Pancreas (tissue), 10 donors: ENCODE measurements around the gene DMD. TPM values are rescaled to one million over a fixed set of nuclear protein-coding genes. Genes with fewer than 3 reads are reported as not detected.

Experiments used
- ATAC-seq, 4 donors: fragments of 200-7000 bp; cut with Tn5 transposase; one replicate each; pipeline versions ENCODE4 v1.8.0 to v1.9.1; 2020; ENCODE audit warnings: mild to moderate bottlenecking in 4 of 4, moderate library complexity in 4 of 4
- DNase-seq, 6 donors: peaks; one replicate each; pipeline ENCODE4 v3.0.0-alpha.2; 2020
- FAIRE-seq: peaks from 2 replicates; lab custom pipeline; 2012; peaks lifted over from hg19 to GRCh38; lab: Jason Lieb, UNC
- H3K27ac ChIP-seq, 4 donors: fragments of 200-600 bp; sonication (generic); 1 replicate in 3 of 4; 2 replicates in 1 of 4; pipeline versions ENCODE4 v1.5.0 to v1.8.0; 2020
- H3K27me3 ChIP-seq, 4 donors: fragments of 200-600 bp; one replicate each; pipeline ENCODE4 v1.8.0; 2021
- H3K36me3 ChIP-seq, 3 donors: fragments of 200-600 bp; sonication (generic) in 1 of 3; one replicate each; pipeline versions ENCODE4 v1.5.0 to v1.8.0; 2020 to 2021
- H3K4me1 ChIP-seq, 3 donors: fragments of 200-600 bp; one replicate each; pipeline ENCODE4 v1.8.0; 2021
- H3K4me3 ChIP-seq, 4 donors: fragments of 200-600 bp; sonication (generic) in 2 of 4; one replicate each; pipeline versions ENCODE4 v1.5.0 to v1.8.0; 2020 to 2021
- H3K9me3 ChIP-seq, 4 donors: fragments of 200-600 bp; one replicate each; pipeline ENCODE4 v1.8.0; 2021
- WGBS, 2 donors: extraction: QIAGEN DNeasy Blood & Tissue Kit; methylation state at CpG; one replicate each; pipeline ENCODE4 v1.1.7; 2013; 5-methylcytosine and 5-hydroxymethylcytosine counted together
- intact Hi-C, 3 donors: fragments of 100-400 bp; cut with DNase I; formaldehyde crosslinking; loops; one replicate each; pipeline versions ENCODE4 v1.11.1 to v1.14.2; 2022
- polyA plus RNA-seq, 2 donors: library from polyadenylated mRNA; stranded (reverse); fragments of 200-250 nt; gene quantifications; one replicate each; pipeline ENCODE4 v1.2.3, GENCODE V29; 2013
- total RNA-seq, 6 donors: library from RNA; stranded (reverse); fragmentation: NEBNext Ultra II Directional in 4 of 6; extraction: Animal tissue kit (Norgen Biotek cat#: 25700) in 4 of 6; gene quantifications; one replicate each; pipeline versions ENCODE4 v1.2.1 to v1.2.4, GENCODE V29; 2021 to 2023
- TF ChIP-seq, protein P1 (sequence below), 4 donors: fragments of 200-600 bp; sonication (generic) in 3 of 4; IDR thresholded peaks; one replicate each; pipeline versions ENCODE4 v1.5.0 to v1.8.0; 2021; ENCODE audit warnings: antibody characterized with exemption in 4 of 4
- donor health status: healthy with polysubstance abuse.
- donor health status: DM: no; HTN: no; CAD: no; lungs with moderate emphysema.
- donor health status: DM: no; HTN: no; CAD: no.
- donor health status: control.
- donor health status: control.
- donor health status: Bipolar disorder and iron deficiency.
- donor health status: DM: yes; HTN: yes; CAD: no.
- donor health status: DM: no; HTN: no; CAD: no.
- donor health status: DM: no; HTN: no; CAD: no.
- donor health status: DM: yes; HTN: yes; CAD: no.

DMD gene
- total and polyA plus RNA-seq, 8 donors: 9.1 to 46.5 (median 32.1) TPM

DNA sequence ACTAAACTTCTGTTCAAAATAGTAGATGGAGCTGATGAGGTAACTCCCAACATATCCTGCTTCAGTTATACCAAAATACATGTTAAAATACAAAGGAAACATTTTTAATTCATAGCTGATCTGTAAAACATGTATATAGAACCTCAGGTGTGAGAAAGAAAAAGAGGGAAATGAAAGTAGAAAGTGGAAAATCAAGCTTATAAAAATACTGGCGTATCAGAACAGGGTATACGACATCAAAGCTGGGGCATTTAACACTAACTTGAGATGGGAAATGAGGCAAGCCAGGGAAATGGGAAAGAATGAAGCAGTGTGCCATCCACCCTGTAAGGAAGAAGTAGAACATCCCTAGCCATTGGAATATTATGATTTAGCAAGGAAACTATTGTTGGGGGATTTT is 767.5 kb downstream of the DMD start:
- intact Hi-C loops: no loop called here
- Histone ChIP-seq H3K4me3 (no peak overlapping the region), H3K27me3 (peaks cover 0 to 6% (median 0%) of the 10 kb centered on the region in 4 donors), H3K4me1 (no peaks in the 10 kb centered on the region), H3K9me3 (no peaks in the 10 kb centered on the region), H3K36me3 (no peaks in the 10 kb centered on the region), H3K27ac (no peak overlapping the region)
- ATAC-seq (no peak), DNase-seq (no peak), FAIRE-seq (peak; percentile 13)
- TF ChIP-seq, protein P1, sequence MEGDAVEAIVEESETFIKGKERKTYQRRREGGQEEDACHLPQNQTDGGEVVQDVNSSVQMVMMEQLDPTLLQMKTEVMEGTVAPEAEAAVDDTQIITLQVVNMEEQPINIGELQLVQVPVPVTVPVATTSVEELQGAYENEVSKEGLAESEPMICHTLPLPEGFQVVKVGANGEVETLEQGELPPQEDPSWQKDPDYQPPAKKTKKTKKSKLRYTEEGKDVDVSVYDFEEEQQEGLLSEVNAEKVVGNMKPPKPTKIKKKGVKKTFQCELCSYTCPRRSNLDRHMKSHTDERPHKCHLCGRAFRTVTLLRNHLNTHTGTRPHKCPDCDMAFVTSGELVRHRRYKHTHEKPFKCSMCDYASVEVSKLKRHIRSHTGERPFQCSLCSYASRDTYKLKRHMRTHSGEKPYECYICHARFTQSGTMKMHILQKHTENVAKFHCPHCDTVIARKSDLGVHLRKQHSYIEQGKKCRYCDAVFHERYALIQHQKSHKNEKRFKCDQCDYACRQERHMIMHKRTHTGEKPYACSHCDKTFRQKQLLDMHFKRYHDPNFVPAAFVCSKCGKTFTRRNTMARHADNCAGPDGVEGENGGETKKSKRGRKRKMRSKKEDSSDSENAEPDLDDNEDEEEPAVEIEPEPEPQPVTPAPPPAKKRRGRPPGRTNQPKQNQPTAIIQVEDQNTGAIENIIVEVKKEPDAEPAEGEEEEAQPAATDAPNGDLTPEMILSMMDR (IDR thresholded peaks at IDR 0.05): no peak
- 80 to 84% methylated on average over 2 of the region's 2 CpGs for WGBS, 2 donors

DNA sequence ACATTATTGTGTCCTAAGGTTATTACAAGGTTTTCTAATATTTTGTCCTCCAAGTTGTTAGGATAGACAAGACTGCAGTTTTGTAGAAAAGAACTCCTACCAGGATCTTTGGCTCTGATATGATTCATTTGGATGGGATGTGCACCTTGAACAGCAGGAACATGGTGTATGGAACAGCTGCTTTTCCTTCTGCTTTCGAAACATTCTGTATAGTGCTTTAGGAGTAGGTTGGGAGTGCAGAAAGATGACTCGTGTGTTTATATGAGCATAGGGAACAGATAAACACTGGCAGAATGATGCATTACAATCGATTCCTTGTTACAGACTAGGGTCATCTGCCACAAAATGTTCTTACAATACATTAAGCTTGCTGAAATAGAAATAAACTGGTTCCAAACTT is 790.1 kb downstream of the DMD start:
- 49 to 57% methylated on average over 3 of the region's 3 CpGs for WGBS, 2 donors
- no peak overlapping the region for H3K27ac ChIP-seq
- no peaks in the 10 kb centered on the region for H3K36me3 ChIP-seq
- TF ChIP-seq, protein P1 (IDR thresholded peaks at IDR 0.05): no peak
- H3K4me1 ChIP-seq: no peaks in the 10 kb centered on the region
- DNase-seq (no peak), FAIRE-seq (no peak), ATAC-seq (no peak)
- no peaks in the 10 kb centered on the region for H3K9me3 ChIP-seq
- intact Hi-C loops: no loop called here
- no peak overlapping the region for H3K4me3 ChIP-seq
- H3K27me3 ChIP-seq: no peaks in the 10 kb centered on the region

GRCh38 chrX:32408389-32408788 is 803.0 kb downstream of the DMD start:
- no peaks in the 10 kb centered on the region for H3K36me3 ChIP-seq
- intact Hi-C loops: no loop called here
- H3K4me1 ChIP-seq: no peaks in the 10 kb centered on the region
- FAIRE-seq (no peak), ATAC-seq (no peak), DNase-seq (no peak)
- no peak overlapping the region for H3K27ac ChIP-seq
- TF ChIP-seq, protein P1 (IDR thresholded peaks at IDR 0.05): no peak
- H3K27me3 ChIP-seq: peaks cover 0 to 8% (median under 1%) of the 10 kb centered on the region in 4 donors
- no peaks in the 10 kb centered on the region for H3K9me3 ChIP-seq
- WGBS, 2 donors: 28 to 34% methylated on average over 4 of the region's 4 CpGs
- H3K4me3 ChIP-seq: no peak overlapping the region

- intact Hi-C loops: no loop called here
- ATAC-seq: no peak
- no peaks in the 10 kb centered on the region for H3K36me3 ChIP-seq
- peaks cover 0 to 2% (median 0%) of the 10 kb centered on the region in 4 donors for H3K27me3 ChIP-seq
- WGBS, 2 donors: 48 to 54% methylated on average over 4 of the region's 4 CpGs
- DNase-seq: no peak
- TF ChIP-seq, protein P1 (IDR thresholded peaks at IDR 0.05): no peak
- H3K27ac ChIP-seq: no peak overlapping the region
- no peaks in the 10 kb centered on the region for H3K9me3 ChIP-seq
- H3K4me3 ChIP-seq: no peak overlapping the region
- no peaks in the 10 kb centered on the region for H3K4me1 ChIP-seq
- peak; percentile 20 for FAIRE-seq
Observed at GRCh38 chrX:32397562-32398216, 813.7 kb downstream of the DMD start.

DNA sequence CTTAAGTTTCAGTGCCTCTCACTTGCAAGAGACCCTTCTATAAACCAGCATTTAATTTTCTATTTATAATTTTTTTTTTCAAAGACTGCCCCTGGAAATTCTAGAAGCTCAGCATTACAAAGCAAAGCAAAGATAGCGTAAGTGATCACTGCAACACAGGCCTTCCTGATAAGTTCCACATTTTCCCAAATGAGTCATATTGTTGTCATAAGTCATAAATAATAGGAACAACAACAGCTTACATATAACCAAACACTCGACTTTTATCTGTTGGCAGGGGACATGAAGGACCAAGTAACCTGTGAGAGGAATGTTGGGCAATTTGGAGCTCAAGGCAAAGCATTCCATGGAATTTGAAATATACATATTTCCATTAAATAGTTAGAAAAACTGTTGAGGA is 815.5 kb downstream of the DMD start:
- no peaks in the 10 kb centered on the region for H3K4me1 ChIP-seq
- DNase-seq (no peak), ATAC-seq (no peak), FAIRE-seq (no peak)
- TF ChIP-seq, protein P1 (IDR thresholded peaks at IDR 0.05): no peak
- no peaks in the 10 kb centered on the region for H3K9me3 ChIP-seq
- no peaks in the 10 kb centered on the region for H3K36me3 ChIP-seq
- intact Hi-C loops: no loop called here
- no peak overlapping the region for H3K4me3 ChIP-seq
- H3K27me3 ChIP-seq: no peaks in the 10 kb centered on the region
- WGBS, 2 donors: 48 to 49% methylated on average over 2 of the region's 2 CpGs
- H3K27ac ChIP-seq: no peak overlapping the region
